GM12865 (cell line): ENCODE measurements around the gene STK17B.
A peak's percentile ranks its signal among the peaks of the same experiment; 100 is the strongest.

Experiments used
- DNase-seq: peaks from one replicate; pipeline ENCODE4 v3.0.0; 2010; ENCODE audit warnings: low read depth
- H3K4me3 ChIP-seq: 2 replicates; pipeline ENCODE4 v1.5.1; 2011; ENCODE audit warnings: mild to moderate bottlenecking, low read depth, low read length, control low read depth
- TF ChIP-seq, protein P1 (sequence below): IDR thresholded peaks from 2 replicates; pipeline ENCODE4 v1.5.1; 2011; ENCODE audit warnings: low read length, control low read depth, low read depth, inconsistent platforms; ENCODE audit not compliant: insufficient read depth; ENCODE audit errors: missing control alignments

Gene STK17B

DNA sequence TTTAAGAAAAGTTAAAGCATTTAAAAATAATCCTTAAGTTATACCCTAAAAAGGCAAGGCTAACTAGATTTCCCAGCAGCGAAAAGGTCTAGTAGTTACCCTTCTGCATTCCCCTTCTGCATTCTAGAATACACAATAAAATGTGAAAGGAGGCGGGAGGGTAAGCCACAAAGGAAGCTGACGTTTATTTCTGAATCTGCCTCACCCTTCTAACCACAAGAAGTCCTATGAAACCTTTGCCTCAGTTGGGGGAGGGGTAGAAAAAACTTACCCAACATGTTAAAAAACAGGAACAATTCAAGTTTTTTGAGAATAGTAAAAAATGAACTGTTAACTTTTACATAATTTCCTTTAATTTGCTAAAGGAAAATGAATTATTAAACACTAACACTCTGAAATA is 11.3 kb downstream of the STK17B start:
- TF ChIP-seq, protein P1, sequence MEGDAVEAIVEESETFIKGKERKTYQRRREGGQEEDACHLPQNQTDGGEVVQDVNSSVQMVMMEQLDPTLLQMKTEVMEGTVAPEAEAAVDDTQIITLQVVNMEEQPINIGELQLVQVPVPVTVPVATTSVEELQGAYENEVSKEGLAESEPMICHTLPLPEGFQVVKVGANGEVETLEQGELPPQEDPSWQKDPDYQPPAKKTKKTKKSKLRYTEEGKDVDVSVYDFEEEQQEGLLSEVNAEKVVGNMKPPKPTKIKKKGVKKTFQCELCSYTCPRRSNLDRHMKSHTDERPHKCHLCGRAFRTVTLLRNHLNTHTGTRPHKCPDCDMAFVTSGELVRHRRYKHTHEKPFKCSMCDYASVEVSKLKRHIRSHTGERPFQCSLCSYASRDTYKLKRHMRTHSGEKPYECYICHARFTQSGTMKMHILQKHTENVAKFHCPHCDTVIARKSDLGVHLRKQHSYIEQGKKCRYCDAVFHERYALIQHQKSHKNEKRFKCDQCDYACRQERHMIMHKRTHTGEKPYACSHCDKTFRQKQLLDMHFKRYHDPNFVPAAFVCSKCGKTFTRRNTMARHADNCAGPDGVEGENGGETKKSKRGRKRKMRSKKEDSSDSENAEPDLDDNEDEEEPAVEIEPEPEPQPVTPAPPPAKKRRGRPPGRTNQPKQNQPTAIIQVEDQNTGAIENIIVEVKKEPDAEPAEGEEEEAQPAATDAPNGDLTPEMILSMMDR, result no peak
- H3K4me3 ChIP-seq, result no peak overlapping the region
- peak; percentile 85 for DNase-seq

DNA sequence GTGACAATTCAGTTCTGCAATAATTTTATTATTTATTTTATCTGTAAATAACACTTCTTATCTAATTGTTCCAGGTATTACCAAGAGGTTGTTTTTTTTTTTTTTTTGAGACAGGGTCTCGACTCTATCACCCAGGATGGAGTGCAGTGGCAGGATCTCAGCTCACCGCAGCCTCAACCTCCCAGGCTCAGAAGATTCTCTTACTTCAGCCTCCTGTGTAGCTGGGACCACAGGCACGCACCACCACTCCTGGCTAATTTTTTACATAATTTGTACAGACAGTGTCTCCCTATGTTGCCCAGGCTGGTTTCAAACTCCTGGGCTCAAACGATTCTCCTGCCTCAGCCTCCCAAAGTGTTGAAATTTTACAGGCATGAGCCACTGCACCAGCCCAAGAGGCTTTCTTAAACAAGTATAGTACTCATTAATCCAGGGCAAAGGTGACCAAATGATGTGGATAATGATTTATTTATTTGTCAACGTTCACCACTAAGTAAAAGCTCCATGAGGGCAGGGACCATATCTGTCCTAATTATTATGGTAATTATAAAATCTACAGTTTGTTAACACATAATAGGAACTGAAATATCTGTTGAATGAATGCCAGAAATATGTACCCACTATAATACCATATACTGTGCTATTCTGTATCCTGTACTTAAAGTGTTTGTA is 12.0 kb downstream of the STK17B start:
- no peak overlapping the region for H3K4me3 ChIP-seq
- no peak for DNase-seq
- TF ChIP-seq, protein P1, result no peak

DNA sequence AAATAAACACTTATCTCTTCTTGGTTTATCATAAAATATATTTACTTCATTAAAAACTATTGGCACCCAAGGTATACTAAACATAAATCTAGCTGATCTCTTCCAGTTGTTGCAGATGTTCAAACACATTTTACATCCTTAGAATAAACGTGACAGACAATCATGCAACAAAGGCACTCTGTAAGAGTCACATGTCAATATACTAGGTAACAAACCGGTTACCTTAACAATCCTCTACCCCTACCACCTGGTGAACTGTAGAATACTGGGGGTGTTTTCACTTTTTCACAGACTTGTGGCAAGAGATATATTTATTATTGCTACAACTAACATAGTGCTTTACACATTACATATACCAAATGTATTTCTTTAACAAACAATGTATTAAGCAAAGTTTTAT is 15.8 kb downstream of the STK17B start:
- H3K4me3 ChIP-seq, result no peak overlapping the region
- TF ChIP-seq, protein P1, result no peak
- no peak for DNase-seq

DNA sequence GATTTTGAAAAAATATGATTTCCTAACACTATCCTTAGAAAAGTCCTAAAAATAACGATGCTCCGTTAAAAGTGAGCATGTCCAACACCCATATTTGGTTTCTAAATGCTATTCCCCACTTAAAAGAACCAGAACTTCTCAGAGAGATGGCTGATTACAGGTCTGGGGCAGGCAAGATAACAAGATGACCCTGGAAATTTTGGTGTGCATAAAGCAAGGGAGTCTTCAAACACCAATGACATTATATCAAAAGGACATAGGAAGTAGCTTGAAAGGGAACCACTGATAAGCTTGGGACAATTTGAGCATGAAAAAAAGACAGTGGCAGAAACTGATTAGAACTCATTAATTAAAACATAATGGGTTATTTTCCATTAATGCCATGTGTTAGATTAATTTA is 17.9 kb downstream of the STK17B start:
- TF ChIP-seq, protein P1, result no peak
- DNase-seq, result no peak
- H3K4me3 ChIP-seq, result no peak overlapping the region

DNA sequence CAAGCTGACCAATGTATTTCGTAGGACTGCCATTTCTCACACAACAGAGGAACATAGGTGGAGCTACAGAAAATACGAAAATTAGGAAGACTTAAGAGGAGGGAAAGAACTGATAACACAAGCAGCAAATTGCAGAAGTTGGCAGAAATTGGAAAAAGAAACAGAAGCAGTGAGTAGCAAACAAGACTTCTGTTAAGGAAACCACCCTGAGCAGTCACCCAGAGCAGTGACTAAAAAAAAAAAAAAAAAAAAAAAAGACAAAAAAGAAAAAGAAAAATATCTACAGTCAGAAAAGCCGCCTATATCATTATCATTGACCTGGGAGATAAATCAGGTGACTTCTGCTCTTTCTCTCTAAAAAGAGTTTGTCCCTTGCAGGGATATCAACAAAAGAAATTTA is 21.4 kb downstream of the STK17B start:
- 0 out of 2 replicates have a peak overlapping the region, but pooled peaks have one; percentile 13 for H3K4me3 ChIP-seq
- TF ChIP-seq, protein P1, result no peak
- peak; percentile 54 for DNase-seq

DNA sequence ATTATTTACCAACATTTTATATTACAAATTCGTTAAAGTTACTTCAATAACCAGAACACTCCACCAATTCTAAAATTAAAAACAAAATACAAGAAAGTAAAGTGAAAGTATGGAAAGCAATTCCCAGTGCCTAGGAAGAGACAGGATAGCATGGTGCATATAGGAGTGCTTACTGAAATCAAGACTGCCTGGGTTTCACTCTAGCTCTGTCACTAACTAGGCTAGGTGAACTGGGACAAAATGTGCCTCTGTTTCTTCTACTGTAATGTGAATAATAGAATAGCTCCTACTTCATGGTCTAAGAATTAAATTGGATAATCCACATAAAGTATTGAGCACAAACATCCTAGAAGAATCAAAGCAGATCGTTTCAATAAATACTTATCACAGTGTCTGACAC is 22.6 kb downstream of the STK17B start:
- no peak for DNase-seq
- TF ChIP-seq, protein P1, result no peak
- no peak overlapping the region for H3K4me3 ChIP-seq

- TF ChIP-seq, protein P1, result no peak
- DNase-seq, result no peak
- no peak overlapping the region for H3K4me3 ChIP-seq
These were observed 26.1 kb downstream of the STK17B start for GRCh38 chr2:196145256-196145655.
